H9 (cell line): ENCODE data around the gene PTGR1. TPM values are rescaled to one million over a fixed set of nuclear protein-coding genes. Genes with fewer than 3 reads are reported as not detected.

Experiments
- DNase-seq: peaks from one replicate; pipeline ENCODE4 v3.0.0-alpha.2; 2017
- H2AFZ ChIP-seq: one replicate; pipeline ENCODE4 v1.6.1; 2013; ENCODE audit warnings: mild to moderate bottlenecking, low read length, control low read depth, moderate library complexity
- H2AK5ac ChIP-seq: 2 replicates; pipeline ENCODE4 v1.6.1; 2013; ENCODE audit warnings: low read length, control low read depth, mixed read lengths; ENCODE audit not compliant: insufficient read length
- H2BK120ac ChIP-seq: one replicate; pipeline ENCODE4 v1.6.1; 2013; ENCODE audit warnings: low read depth, mild to moderate bottlenecking, low read length, control low read depth, inconsistent platforms; ENCODE audit not compliant: poor library complexity, severe bottlenecking
- H2BK12ac ChIP-seq: 2 replicates; pipeline ENCODE4 v1.6.1; 2013; ENCODE audit warnings: low read length, control low read depth, mixed read lengths, low read depth; ENCODE audit not compliant: insufficient read length
- H2BK15ac ChIP-seq: 2 replicates; pipeline ENCODE4 v1.6.1; 2013; ENCODE audit warnings: low read depth, low read length, control low read depth
- H2BK20ac ChIP-seq: one replicate; pipeline ENCODE4 v1.6.1; 2013; ENCODE audit warnings: low read depth, mild to moderate bottlenecking, low read length, control low read depth, inconsistent platforms; ENCODE audit not compliant: poor library complexity, severe bottlenecking
- H2BK5ac ChIP-seq: 2 replicates; pipeline ENCODE4 v1.6.1; 2013; ENCODE audit warnings: low read length, control low read depth, mixed read lengths; ENCODE audit not compliant: insufficient read length
- H3K14ac ChIP-seq: 2 replicates; pipeline ENCODE4 v1.6.1; 2013; ENCODE audit warnings: low read length, control low read depth; ENCODE audit not compliant: insufficient read depth
- H3K18ac ChIP-seq: 2 replicates; pipeline ENCODE4 v1.6.1; 2013; ENCODE audit warnings: low read depth, mild to moderate bottlenecking, mixed read lengths, low read length, control low read depth; ENCODE audit not compliant: insufficient read length
- H3K23ac ChIP-seq: 2 replicates; pipeline ENCODE4 v1.6.1; 2013; ENCODE audit warnings: low read length, control low read depth, mixed read lengths, low read depth; ENCODE audit not compliant: insufficient read length
- H3K23me2 ChIP-seq: 2 replicates; pipeline ENCODE4 v1.6.1; 2013; ENCODE audit warnings: low read depth, mild to moderate bottlenecking, mixed read lengths, low read length, control low read depth; ENCODE audit not compliant: insufficient read length, poor library complexity, severe bottlenecking
- H3K27ac ChIP-seq: 2 replicates; pipeline ENCODE4 v1.5.1; 2013; ENCODE audit warnings: low read length, control low read depth, mixed read lengths, low read depth; ENCODE audit not compliant: insufficient read length
- H3K27me3 ChIP-seq: 2 replicates; pipeline ENCODE4 v1.6.1; 2013; ENCODE audit warnings: low read length, control low read depth, inconsistent platforms; ENCODE audit not compliant: insufficient read depth
- H3K4ac ChIP-seq: 2 replicates; pipeline ENCODE4 v1.6.1; 2013; ENCODE audit warnings: low read depth, mild to moderate bottlenecking, control low read depth, inconsistent platforms, low read length, moderate library complexity
- H3K4me1 ChIP-seq: 2 replicates; pipeline ENCODE4 v1.6.1; 2013; ENCODE audit warnings: low read length, control low read depth, inconsistent platforms; ENCODE audit not compliant: insufficient read depth
- H3K4me2 ChIP-seq: 2 replicates; pipeline ENCODE4 v1.6.1; 2013; ENCODE audit warnings: low read length, control low read depth, mixed read lengths; ENCODE audit not compliant: insufficient read length, insufficient read depth
- H3K56ac ChIP-seq: 2 replicates; pipeline ENCODE4 v1.6.1; 2013; ENCODE audit warnings: low read depth, mild to moderate bottlenecking, mixed read lengths, low read length, control low read depth; ENCODE audit not compliant: insufficient read length
- H3K79me1 ChIP-seq: 2 replicates; pipeline ENCODE4 v1.6.1; 2013; ENCODE audit warnings: low read depth, mild to moderate bottlenecking, moderate library complexity, low read length, control low read depth, inconsistent platforms; ENCODE audit not compliant: insufficient read depth, poor library complexity, severe bottlenecking
- H3K79me2 ChIP-seq: 2 replicates; pipeline ENCODE4 v1.6.1; 2013; ENCODE audit warnings: low read length, control low read depth, inconsistent platforms; ENCODE audit not compliant: insufficient read depth
- H3K9ac ChIP-seq: 2 replicates; pipeline ENCODE4 v1.6.1; 2013; ENCODE audit warnings: low read length, control low read depth, mixed read lengths; ENCODE audit not compliant: insufficient read length; ENCODE audit errors: extremely low read depth
- H3K9me3 ChIP-seq: one replicate; pipeline ENCODE4 v1.6.1; 2013; ENCODE audit warnings: low read depth, low read length, inconsistent platforms; ENCODE audit not compliant: control insufficient read depth
- H3T11ph ChIP-seq: one replicate; pipeline ENCODE4 v1.6.1; 2013; ENCODE audit warnings: mild to moderate bottlenecking, low read length, control low read depth, inconsistent platforms
- H4K20me1 ChIP-seq: one replicate; pipeline ENCODE4 v1.6.1; 2013; ENCODE audit not compliant: control insufficient read depth, insufficient read length, insufficient read depth
- H4K5ac ChIP-seq: 2 replicates; pipeline ENCODE4 v1.6.1; 2013; ENCODE audit warnings: low read depth, mild to moderate bottlenecking, mixed read lengths, low read length, control low read depth; ENCODE audit not compliant: insufficient read length
- H4K8ac ChIP-seq: replicated peaks from 2 replicates; pipeline ENCODE4 v1.6.1; 2013; ENCODE audit warnings: low read length, control low read depth, mixed read lengths, low read depth; ENCODE audit not compliant: insufficient read length
- H4K91ac ChIP-seq: 2 replicates; pipeline ENCODE4 v1.6.1; 2013; ENCODE audit warnings: low read depth, mild to moderate bottlenecking, moderate library complexity, mixed read lengths, low read length, control low read depth; ENCODE audit not compliant: insufficient read length
- H3K27ac Mint-ChIP-seq, 3 experiments: 2 replicates in 2 of 3; 3 replicates in 1 of 3; pipeline ENCODE4 v1.8.0; 2020 to 2021; ENCODE audit warnings: mixed read lengths in 3 of 3, mild to moderate bottlenecking in 1 of 3, moderate library complexity in 1 of 3
- H3K27me3 Mint-ChIP-seq: 2 replicates; pipeline ENCODE4 v1.8.0; 2021; ENCODE audit warnings: low read depth, mild to moderate bottlenecking, moderate library complexity, mixed read lengths
- H3K36me3 Mint-ChIP-seq, 3 experiments: 2 replicates in 2 of 3; 3 replicates in 1 of 3; pipeline ENCODE4 v1.8.0; 2020 to 2021; ENCODE audit warnings: low read depth in 3 of 3, mixed read lengths in 3 of 3; ENCODE audit not compliant: insufficient read depth in 1 of 3
- H3K4me1 Mint-ChIP-seq, 2 experiments: 2 replicates each; pipeline ENCODE4 v1.8.0; 2020; ENCODE audit warnings: mixed read lengths in 2 of 2
- H3K4me3 Mint-ChIP-seq, 2 experiments: 2 replicates in 1 of 2; 3 replicates in 1 of 2; pipeline ENCODE4 v1.8.0; 2020 to 2021; ENCODE audit warnings: mild to moderate bottlenecking in 2 of 2, mixed read lengths in 2 of 2, moderate library complexity in 1 of 2
- H3K9me3 Mint-ChIP-seq, 2 experiments: 2 replicates in 1 of 2; 3 replicates in 1 of 2; pipeline ENCODE4 v1.8.0; 2020; ENCODE audit warnings: mild to moderate bottlenecking in 2 of 2, mixed read lengths in 2 of 2, moderate library complexity in 1 of 2
- CTCF ChIP-seq: fragments of 200-600 bp; sonication (generic); conservative IDR thresholded peaks from 3 replicates; pipeline ENCODE4 v1.8.0; 2021; ENCODE audit warnings: antibody characterized with exemption, mild to moderate bottlenecking
- WGBS: extraction: QIAGEN DNeasy Blood & Tissue Kit; methylation state at CpG from one replicate; pipeline ENCODE4 v1.1.7; 2013; ENCODE audit warnings: missing lambda C conversion rate, low lambda C conversion rate, mixed read lengths; ENCODE audit not compliant: insufficient read length; ENCODE audit errors: extremely low coverage; 5-methylcytosine and 5-hydroxymethylcytosine counted together
- total RNA-seq: library from RNA; stranded (reverse); gene quantifications from 2 replicates; pipeline ENCODE4 v1.2.1, GENCODE V29; 2021

The PTGR1 gene
- total RNA-seq, 1 experiment from 2014 or later, result 45.2 TPM

DNA sequence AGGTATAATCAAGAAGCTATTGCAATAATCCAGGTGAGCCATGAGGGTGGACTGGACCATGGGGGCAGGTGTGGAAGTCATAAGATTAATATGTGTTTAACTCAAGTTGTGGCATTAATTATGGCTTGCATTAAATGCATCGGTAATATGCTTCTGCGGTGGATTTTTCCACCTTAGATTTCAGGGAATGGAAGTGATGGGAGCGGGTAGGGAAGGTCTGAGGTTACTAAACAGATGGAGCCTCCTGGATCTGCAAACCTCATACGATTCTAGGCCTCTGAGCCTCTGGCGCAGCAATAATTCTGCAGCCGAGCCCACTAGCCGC lies 74.8 kb downstream of the PTGR1 start:
- Histone ChIP-seq H3K4me2 (peak overlapping the region; percentile 90), H3K79me2 (peaks cover 15% of the 10 kb centered on the region; the same call in 1 of the 2 replicates), H4K5ac (no peak overlapping the region), H3K23me2 (peaks cover 12% of the 10 kb centered on the region), H3K14ac (no peak overlapping the region), H4K8ac (no peak overlapping the region), H3K27ac (no peak overlapping the region), H2BK20ac (no peak overlapping the region), H3K9me3 (no peaks in the 10 kb centered on the region), H3K4ac (no peak overlapping the region), H4K91ac (no peak overlapping the region), H2BK12ac (no peak overlapping the region), H2BK15ac (no peak overlapping the region), H3K79me1 (peaks cover 5% of the 10 kb centered on the region), H2BK5ac (no peak overlapping the region), H3K9ac (no peak overlapping the region), H3T11ph (no peak overlapping the region), H3K27me3 (no peaks in the 10 kb centered on the region), H2AK5ac (no peak overlapping the region), H3K18ac (no peak overlapping the region), H3K56ac (no peak overlapping the region), H3K23ac (no peak overlapping the region), H2AFZ (no peak overlapping the region), H2BK120ac (no peak overlapping the region), H3K4me1 (peaks cover 5% of the 10 kb centered on the region; the same call in 1 of the 2 replicates), H4K20me1 (no peaks in the 10 kb centered on the region)
- Mint-ChIP-seq H3K4me1 (peaks cover 34 to 40% of the 10 kb centered on the region in 2 experiments), H3K27ac (peak overlapping the region in 1 of 3 experiments; percentile 49; a peak in 1 of 7 replicates), H3K4me3 (peak overlapping the region; percentile 92 to 95), H3K9me3 (no peaks in the 10 kb centered on the region; a peak in 1 of 5 replicates), H3K27me3 (peaks cover 8% of the 10 kb centered on the region), H3K36me3 (peaks cover 8 to 15% (median 14%) of the 10 kb centered on the region in 3 experiments)
- no peak for TF ChIP-seq CTCF
- no peak for DNase-seq
- no CpG with 5 or more reads among the region's 7 CpGs for WGBS
